Measurements from ENCODE around the gene GLYAT. TPM values are rescaled to one million over a fixed set of nuclear protein-coding genes. Genes with fewer than 3 reads are reported as not detected.

Gene GLYAT, protein sequence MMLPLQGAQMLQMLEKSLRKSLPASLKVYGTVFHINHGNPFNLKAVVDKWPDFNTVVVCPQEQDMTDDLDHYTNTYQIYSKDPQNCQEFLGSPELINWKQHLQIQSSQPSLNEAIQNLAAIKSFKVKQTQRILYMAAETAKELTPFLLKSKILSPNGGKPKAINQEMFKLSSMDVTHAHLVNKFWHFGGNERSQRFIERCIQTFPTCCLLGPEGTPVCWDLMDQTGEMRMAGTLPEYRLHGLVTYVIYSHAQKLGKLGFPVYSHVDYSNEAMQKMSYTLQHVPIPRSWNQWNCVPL
- total RNA-seq: not detected

DNA sequence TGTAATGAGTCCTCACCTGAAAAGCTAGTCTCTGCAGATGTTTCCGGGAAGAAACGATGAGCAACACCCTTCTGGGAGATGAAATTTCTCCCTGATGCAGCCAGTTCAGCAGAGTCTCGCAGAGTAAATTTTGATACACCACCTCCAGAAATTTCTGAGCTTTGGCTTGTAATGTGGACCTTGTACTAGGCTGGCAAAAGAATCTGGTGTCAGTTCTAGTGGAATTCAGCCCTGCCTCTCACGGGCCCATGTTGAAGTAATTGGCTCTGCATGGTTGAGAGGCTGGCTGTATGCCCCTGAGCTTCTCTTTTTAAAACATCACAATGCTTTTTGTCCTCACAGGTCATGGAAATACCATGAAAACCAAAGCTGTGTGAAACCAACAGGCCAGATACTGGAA is at the start of gene GLYAT:
Gene GLYAT, minus strand, starts transcription at position 125 of the 400 bp plus-strand sequence. CDS start 7,447 bp downstream, outside the sequence.
- no peak for DNase-seq

DNA sequence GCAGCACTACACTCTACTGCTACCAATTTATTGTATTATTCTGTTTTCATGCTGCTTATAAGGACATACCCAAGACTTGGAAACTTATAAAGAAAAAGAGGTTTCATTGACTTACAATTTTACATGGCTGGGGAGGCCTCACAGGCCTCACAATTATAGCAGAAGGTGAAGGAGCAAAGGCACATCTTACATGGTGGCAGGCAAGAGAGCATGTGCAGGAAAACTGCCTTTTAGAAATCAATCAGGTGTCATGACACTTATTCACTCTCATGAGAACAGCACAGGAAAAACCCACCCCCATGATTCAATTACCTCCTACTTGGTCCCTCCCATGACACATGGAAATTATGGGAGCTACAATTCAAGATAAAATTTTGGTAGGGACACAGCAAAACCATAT is 49.6 kb upstream of the GLYAT start:
- no peak for DNase-seq

DNA sequence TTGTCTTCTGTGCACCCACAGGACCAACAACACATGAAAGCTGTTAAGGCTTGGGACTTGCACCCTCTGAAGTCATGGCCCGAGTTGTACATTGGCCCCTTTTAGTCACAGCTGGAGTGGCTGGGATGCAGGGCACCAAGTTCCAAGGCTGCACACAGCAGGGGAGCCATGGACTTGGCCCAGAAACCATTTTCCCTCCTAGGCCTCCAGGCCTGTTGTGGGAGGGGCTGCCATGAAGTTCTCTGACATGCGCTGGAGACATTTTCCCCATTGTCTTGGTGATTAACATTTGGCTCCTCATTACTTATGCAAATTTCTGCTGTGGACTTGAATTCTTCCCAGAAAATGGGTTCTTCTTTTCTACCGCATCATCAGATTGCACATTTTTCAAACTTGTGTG is 48.8 kb upstream of the GLYAT start:
- no peak for DNase-seq

DNA sequence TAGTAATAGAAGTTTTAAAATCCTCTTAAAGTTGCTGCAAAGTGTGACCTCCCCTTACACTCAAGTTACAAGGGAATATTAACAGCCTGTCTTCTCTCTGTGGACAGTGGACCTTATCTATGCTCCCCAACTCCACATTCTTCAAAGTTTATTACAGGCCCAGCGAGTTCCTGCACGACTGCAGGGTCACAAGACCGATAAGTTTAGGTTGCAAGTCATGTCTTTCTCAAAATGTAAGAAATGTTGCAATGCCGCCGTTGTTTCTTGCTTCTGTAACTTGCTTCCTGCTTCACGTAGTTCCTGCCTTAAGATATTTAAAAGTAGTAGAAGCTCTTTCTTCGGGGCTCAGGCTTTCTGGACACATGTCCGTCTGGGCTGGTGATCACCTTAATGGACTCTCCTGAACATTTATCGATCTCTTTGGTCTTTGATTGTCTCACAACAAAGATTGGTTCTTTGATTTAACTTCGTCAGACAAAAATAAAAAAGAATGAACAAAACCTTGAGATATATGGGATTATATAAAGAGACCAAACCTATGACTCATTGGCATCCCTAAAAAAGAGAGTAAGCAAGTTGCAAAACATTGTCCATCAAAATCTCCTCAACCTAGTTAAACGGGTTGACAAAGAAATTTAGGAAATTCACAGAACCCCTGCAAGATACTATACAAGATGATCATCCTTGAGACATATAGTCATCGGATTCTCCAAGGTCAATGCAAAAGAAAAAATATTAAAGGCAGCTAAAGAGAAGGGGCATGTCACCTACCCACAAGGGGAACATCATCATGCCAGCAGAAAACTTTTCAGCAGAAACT is 45.4 kb upstream of the GLYAT start:
- DNase-seq: no peak

DNA sequence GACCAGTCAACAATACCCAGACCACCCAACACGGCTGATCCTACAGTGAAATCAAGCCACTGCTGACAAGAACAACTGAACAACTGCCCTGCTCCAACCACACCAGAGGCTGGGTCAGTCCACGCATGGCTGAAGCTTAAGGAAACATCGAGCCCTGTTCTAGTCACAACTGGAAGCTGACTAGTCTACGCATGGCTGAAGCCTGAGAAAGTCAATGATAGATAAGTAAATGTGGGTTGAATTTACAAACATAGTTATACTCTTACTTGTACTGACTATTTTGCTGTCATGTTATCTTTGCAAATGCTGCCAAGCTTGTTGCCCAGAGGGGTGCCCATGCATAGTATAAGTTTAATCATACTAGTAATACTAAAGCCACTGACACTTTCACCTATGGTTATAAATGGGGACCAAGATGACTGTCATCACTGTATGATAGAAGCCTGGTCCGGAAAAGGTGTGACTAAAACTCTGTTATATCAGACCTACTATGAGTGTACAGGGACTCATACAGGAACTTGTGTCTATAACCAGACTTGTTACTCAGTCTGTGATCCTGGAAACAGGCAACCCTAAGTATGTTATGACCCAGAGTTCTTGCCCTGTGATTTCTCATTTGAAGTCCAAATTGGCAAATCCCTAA is 43.4 kb upstream of the GLYAT start:
- no peak for DNase-seq

DNA sequence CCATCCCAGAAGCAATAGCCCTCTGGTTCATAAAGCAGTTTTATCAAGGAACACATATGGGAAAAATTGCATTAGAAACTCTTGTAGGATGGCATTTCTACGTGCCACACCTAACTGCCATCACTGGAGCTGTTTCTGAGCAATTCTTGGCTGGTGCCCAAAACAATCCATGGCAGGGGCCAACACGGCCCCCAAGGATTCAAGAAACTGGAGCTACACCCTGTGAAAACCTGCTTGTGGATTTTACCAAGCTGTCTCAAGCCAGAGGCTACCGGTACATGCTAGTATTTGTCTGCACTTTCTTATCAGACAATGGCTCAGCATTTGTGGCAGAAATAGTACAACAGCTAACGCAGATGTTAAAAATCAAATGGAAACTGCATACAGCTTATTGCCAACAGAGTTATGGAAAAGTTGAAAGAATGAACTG is 42.4 kb upstream of the GLYAT start:
- no peak for DNase-seq

DNA sequence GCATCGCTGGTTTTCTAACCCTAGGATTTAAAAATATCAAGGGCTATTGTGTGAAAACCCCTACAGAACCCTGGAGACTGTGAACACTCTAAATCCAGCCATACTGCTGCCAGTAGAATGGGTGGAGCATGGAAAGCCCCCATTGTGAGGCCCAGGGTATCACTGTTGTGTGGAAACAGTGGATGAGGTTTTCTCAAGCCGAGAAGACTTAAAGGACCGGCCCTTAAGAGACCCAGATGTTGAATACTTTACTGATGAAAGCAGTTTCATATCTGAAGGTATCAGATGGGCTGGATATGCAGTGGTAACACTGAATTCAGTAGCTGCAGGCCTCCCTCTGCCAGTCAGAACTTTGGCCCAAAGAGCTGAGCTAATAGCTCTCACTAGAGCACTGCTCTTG is 41.6 kb upstream of the GLYAT start:
- DNase-seq: no peak

DNA sequence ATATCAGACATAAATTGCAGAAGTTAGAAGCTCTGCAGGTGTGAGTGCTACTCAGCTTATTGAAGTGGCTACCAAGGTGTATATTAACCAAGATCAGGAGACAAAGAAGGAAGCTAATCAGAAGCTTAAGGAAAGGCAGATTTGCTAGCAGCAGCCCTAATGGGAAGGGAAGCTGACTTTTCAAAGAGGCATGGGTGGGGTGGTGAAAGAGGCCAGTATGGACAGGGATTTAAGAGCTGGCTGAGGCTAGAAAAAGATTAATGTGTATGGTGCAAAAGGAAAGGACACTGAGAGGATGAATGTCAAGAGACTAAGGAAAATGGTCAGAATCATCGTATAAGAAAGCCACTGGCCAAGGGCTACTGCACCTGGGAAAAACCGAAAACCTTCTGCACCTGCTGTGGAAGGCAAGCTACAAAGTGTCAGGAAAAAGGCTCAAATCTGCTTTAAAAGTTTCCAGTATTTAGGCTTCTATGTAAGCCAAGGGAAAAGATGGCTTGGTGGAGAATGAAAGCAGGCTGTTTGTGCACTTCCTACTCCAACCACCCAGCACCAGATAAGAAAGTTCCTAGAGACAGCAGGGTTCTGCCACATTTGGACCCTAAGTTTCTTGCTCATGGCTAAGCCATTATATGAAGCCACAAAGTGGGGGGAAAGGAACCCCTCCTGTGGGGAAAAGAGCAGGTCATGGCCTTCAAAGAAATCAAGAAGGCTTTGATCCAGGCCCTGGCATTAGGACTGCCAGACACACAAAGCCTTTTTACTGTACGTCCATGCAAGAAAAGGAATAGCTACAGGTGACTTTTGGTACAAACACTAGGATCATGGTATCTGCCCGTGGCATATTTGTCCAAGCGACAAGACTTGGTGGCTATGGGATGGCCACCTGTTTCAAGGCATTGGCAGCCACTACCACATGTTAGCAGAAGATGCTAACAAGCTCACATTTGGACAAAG is 40.9 kb upstream of the GLYAT start:
- no peak for DNase-seq

DNA sequence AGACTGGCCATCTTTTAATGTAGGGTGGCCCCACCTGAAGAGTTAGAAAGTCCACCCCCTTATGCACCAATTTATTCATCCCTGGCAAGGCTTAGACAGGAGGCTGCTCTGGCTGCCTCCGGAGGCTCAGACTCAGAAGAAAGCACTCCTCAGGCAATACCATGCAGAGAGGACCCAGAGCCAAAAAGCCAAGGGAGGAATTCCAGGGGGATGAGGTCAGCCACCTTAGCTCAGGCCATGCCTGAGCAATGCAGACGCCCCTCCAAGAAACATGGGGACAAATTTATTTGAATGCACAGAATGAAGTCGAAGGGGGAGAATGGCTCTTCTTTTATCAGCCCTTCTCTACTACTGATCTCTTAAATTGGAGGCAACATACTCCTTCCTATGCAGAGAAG is 39.7 kb upstream of the GLYAT start:
- DNase-seq: no peak

DNA sequence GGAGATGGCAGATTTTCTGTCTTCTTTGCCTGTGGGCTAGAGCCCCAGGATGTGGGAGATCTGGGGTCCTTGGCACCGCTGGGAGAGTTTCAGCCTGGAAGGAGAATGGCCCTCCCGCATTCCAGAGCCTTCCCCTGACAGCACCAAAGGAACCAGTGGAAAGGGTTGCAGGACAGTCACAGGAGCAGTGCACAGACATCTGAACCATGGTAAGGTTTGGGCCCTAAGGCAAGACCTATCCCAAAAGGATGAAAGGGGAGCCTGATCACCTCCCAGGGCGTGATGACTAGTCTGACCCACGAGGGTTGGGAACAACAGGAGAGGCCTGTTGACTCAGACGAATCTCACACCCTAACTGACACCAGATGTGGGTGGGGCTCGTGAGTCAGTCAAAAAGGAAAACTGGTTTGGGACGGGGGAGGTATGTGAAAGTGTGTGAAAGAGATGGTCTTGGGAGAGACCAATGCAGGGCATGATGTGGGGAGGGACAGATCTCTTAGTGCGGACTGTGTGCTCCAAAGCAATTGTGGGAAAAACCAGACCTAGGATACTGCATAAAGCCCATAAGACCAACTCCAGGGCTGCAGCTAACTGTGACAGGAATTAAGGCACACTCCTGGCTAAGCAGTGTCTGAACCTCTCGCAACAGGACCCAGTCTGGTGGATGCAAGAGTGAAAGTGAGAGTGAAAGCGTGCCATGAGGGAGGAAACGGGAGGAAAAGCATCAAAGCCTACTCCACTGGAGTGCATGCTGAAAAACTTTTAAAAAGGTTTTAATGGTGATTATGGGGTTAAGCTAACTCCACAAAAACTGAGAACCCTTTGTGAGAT is 39.1 kb upstream of the GLYAT start:
- no peak for DNase-seq

DNA sequence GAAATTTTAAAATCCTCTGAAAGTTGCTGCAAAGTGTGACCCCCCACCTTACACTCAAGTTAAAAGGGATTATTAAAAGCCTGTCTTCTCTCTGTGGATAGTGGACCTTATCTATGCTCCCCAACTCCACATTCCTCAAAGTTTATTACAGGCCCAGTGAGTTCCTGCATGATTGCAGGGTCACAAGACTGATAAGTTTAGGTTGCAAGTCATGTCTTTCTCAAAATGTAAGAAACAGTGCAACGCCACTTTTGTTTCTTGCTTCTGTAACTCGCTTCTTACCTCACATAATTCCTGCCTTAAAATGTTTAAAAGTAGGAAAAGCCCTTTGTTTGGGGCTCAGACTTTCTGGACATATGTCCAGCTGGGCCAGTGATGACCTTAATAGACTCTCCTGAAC is 38.4 kb upstream of the GLYAT start:
- DNase-seq: no peak

DNA sequence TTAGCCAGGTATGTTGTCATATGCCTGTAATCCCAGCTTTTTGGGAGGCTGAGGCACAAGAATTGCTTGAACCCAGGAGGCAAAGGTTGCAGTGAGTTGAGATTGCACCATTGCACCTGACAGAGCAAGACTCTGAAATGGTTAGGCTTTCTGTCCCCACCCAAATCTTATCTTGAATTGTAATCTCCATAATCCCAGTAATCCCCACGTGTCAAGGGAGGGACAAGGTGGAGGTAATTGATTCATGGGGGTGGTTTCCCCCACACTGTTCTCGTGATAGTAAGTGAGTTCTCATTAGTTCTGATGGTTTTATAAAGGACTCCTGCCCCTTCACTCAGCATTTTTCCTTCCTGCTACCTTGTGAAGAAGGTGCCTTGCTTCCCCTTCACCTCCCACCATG is 37.6 kb upstream of the GLYAT start:
- DNase-seq: no peak

DNA sequence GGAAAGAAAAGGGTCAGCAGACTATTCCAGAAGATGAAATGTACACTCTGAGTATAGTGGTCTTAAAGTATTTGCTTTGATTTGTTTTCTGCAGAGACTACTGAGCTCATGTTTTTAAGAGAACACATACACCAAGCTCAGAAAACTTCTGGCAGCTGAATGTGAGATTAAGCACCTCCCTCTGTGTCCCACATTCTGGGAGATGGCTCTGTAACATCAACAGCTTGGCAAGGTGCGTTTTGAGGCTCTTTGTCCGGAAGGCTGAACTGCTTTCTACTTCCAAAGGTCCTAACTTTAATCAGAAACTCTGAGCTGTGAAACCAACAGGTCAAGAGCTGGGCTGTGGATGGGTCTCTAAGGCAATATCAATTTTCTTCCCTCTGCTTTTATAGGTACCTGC is 36.4 kb upstream of the GLYAT start:
- no peak for DNase-seq

DNA sequence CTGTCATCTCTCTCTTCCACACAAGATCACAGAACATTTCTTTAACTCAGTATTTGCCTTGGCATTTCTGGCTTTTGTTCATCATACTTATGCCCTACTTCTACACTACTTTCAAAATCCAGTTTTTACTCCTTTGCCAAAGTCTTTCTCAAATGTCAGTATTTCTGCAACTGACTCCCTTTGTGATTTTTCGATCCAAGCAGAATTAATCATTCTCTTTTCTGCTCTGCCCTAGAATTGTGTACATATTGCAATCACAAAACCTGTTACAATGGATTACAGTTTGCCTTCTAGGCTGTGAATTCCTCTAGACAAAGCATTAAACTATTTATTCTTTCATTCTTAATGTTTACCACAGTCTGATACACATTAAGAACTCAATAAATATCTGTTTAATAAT is 33.3 kb upstream of the GLYAT start:
- no peak for DNase-seq

DNA sequence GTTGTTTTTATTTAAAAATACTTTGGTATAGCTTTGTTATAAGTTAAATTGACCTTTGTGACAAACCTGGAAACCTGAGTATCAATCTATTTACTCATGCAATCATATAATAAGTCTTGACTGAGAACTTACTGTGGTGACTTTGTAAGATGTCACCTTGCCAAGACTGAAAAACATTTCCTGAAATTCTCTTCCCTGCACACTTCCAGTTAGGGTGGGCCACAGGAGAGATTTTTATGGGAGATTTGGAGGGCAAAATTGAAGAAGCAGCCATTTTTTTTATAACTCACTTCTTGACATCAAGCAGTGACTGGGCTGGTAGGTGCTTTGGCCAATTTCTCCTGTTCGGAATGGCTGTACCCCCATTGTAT is 31.4 kb upstream of the GLYAT start:
- no peak for DNase-seq

DNA sequence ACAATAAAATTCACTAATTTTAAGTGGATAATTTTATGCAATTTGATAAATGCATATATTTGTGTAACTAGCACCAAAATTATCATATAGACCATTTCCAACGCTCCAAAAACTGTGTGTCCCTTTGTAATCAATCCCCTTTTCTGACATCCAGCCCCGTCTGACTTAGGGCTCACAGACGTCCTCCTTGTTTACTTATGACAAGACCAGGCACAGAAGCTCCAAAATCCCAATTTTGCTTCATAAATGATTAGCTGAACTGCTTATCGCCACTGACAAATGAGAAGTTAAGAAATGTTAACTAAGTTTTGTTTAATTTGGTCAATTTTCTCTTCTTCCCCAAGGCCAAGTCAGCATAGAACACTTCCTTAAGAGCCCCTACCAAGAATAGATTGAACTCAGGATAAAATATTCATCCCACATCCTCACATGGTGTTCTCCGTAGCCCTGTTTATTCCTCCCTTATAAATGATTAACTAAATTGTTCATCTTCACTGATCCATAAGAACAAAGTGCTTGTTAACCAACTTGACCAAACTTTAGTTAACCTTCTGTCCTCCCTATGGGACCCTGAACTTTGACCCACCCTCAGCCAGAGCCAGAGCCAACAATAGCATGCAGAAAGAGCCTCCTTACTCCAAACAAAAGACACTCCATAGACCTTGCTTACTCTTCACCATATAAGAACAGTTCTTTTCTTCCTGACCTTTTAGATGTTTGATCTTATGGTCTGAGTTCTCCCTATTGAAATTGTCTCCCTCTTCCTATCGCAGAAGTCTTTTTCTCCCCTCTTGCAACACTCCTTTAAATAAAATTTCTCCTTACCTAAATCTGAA is 30.8 kb upstream of the GLYAT start:
- no peak for DNase-seq

DNA sequence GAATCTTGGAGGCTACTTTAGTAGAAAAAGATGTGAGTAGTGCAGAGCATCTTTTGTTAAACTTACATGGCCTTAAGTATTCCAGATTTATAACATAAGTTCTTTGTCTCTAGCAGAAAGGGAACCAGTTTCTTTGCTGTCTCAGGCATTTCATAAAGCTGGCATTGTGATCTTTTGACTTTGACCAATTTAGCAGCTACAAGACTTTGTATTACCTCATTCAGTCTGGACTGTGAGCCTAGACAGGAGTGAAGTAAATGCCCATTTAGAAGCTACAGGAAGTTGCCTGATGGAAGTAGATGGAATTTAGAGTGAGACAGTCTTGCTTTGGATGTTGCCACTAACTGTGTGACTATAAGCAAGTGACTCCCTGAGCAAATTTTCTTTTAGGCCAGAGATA is 25.7 kb upstream of the GLYAT start:
- DNase-seq: no peak

DNA sequence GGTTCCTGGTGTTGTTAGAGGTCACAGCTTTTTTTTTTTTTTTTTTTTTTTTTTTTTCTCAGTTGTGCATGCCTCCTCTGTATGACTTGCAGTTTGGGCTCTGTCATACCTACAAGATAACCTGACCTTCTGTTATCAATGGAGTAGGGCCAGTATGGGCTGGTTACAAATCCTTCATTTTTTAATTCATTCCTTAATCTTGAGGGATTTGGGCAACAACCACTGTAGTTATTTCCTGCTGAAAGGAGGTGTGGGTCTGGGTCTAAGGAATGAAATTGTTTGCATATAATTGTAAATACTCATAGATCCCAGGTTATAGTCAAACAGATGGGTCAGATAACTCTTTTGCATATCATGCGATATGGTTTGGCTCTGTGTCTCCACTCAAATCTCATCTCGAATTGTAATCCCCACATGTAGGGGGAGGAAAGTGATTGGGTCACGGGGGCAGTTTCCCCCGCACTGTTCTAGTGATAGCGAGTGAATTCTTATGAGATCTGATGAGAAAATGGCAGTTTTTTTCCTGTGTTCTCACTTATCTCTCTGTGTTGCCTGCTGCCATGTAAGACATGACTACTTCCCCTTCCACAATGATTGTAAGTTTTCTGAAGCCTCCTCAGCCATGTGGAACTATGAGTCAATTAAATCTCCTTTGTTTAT is 14.1 kb upstream of the GLYAT start:
- no peak for DNase-seq

DNA sequence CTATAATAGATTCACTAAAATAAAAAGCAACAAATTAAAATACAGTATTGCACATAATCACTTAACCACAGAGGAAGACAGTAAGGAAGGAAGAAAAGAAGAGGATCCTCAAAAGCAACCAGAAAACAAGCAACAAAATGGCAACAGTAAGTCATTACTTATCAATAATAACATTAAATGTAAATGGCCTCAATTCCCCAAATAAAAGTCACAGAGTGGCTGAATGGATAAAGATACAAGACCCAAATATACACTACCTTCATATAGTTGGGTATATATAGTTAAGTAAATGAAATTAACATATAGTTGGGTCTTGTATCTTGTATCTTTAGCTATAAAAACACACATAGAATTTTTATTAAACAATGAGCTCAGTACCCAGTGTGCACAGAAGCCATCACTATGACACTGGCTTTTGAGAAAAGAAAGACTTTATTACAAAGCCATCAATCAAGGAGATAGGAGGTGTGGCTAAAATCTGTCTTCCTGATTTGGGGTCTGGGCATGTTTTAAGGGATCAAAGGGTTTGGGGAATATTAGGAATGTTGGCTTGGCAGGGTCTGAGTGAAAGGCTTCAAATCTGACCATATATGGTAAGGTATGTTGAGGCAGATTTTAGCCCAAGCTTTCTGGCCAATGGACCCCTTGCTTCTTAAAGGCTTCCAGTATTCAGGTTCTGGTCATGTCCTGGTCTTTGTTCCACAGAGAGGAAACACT is 13.4 kb upstream of the GLYAT start:
- DNase-seq: no peak
